RWPE2 (cell line): ENCODE measurements around the gene MYO1B.

Source experiments
- ATAC-seq: fragments of 200-7000 bp; cut with Tn5 transposase; 3 replicates; pipeline ENCODE4 v1.9.1; 2021; ENCODE audit warnings: low read depth
- DNase-seq: peaks from one replicate; pipeline ENCODE4 v3.0.0-alpha.2; 2020; ENCODE audit warnings: low spot score
- H3K27ac ChIP-seq: fragments of 450-650 bp; 2 replicates; pipeline ENCODE4 v1.5.1; 2017; ENCODE audit warnings: mild to moderate bottlenecking; ENCODE audit not compliant: poor library complexity, severe bottlenecking
- H3K27me3 ChIP-seq: fragments of 250-450 bp; sonication (Bioruptor Pico); 2 replicates; pipeline ENCODE4 v1.5.1; 2021; ENCODE audit warnings: mild to moderate bottlenecking, moderate library complexity; ENCODE audit not compliant: insufficient read depth, poor library complexity, severe bottlenecking
- H3K36me3 ChIP-seq: fragments of 250-450 bp; sonication (Bioruptor Pico); 2 replicates; pipeline ENCODE4 v1.5.1; 2020; ENCODE audit warnings: low read depth, mild to moderate bottlenecking, moderate library complexity
- H3K4me1 ChIP-seq: fragments of 250-450 bp; sonication (Bioruptor Pico); 2 replicates; pipeline ENCODE4 v1.5.1; 2021; ENCODE audit warnings: mild to moderate bottlenecking, moderate library complexity; ENCODE audit not compliant: insufficient read depth, poor library complexity, severe bottlenecking
- H3K4me3 ChIP-seq: fragments of 250-450 bp; sonication (Bioruptor Pico); 2 replicates; pipeline ENCODE4 v1.5.1; 2021; ENCODE audit warnings: mild to moderate bottlenecking, moderate library complexity; ENCODE audit not compliant: severe bottlenecking
- H3K9me3 ChIP-seq: fragments of 250-450 bp; sonication (Bioruptor Pico); 2 replicates; pipeline ENCODE4 v1.5.1; 2021; ENCODE audit warnings: mild to moderate bottlenecking, moderate library complexity; ENCODE audit not compliant: severe bottlenecking
- TF ChIP-seq, protein P1 (sequence below): fragments of 450-650 bp; IDR thresholded peaks from one replicate; pipeline ENCODE4 v1.5.1; 2017; ENCODE audit warnings: mild to moderate bottlenecking, moderate library complexity; ENCODE audit not compliant: poor library complexity, severe bottlenecking

MYO1B gene

DNA sequence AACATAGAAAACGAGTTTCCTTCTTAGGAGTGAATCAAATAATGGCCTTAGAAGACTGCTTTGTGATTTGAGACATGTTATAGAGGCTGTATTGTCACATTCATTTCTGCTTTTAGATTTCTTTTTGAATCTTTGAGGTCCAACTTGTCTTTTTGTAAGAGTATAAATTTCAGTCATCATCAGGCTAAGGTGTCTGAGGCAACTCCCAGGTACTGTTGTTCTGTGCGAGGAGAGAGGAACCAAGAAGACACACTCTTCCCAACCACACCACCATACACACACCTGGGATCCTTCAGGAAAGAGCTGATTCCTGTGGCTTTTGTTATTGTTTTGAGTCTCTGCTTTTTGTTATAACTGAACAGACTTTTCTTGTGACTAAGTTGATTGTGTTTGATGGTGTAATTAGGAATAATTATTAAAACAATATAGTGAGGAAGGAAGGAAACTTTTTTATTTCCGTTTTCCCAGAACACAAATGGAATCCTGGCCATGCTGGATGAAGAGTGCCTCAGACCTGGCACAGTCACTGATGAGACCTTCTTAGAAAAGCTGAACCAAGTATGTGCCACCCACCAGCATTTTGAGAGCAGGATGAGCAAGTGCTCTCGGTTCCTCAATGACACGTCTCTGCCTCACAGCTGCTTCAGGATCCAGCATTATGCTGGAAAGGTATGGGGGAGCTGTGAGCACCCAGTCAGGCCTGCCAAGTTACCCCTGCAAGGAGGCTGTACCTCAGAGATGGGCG lies 140.4 kb downstream of the MYO1B start:
- Histone ChIP-seq H3K4me3 (no peak overlapping the region), H3K27me3 (no peaks in the 10 kb centered on the region), H3K36me3 (peaks cover 98% of the 10 kb centered on the region), H3K27ac (peak overlapping the region; percentile 38), H3K4me1 (peaks cover 36% of the 10 kb centered on the region), H3K9me3 (no peaks in the 10 kb centered on the region)
- TF ChIP-seq, protein P1, sequence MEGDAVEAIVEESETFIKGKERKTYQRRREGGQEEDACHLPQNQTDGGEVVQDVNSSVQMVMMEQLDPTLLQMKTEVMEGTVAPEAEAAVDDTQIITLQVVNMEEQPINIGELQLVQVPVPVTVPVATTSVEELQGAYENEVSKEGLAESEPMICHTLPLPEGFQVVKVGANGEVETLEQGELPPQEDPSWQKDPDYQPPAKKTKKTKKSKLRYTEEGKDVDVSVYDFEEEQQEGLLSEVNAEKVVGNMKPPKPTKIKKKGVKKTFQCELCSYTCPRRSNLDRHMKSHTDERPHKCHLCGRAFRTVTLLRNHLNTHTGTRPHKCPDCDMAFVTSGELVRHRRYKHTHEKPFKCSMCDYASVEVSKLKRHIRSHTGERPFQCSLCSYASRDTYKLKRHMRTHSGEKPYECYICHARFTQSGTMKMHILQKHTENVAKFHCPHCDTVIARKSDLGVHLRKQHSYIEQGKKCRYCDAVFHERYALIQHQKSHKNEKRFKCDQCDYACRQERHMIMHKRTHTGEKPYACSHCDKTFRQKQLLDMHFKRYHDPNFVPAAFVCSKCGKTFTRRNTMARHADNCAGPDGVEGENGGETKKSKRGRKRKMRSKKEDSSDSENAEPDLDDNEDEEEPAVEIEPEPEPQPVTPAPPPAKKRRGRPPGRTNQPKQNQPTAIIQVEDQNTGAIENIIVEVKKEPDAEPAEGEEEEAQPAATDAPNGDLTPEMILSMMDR = no peak
- ATAC-seq = no peak
- no peak for DNase-seq

DNA sequence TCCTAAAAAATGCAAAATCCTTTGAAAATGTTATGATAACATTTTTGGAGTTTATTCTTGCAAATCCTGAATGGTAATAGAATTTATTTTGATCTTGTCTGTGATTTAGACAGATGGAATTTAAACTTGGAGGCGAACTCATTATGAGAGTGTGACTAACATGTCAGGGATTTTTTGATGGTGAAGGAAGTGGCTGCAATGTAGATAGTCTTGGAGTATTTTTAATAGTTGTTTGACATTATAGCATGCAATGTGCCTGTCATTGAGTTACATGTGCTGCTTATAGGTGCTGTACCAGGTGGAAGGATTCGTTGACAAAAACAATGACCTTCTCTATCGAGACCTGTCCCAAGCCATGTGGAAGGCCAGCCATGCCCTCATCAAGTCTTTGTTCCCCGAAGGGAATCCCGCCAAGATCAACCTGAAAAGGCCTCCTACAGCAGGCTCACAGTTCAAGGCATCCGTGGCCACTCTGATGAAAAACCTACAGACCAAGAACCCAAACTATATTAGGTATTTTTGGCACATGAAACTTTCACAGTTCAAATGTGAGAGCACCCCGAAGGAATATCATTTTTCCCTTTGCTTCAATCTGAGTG lies 141.8 kb downstream of the MYO1B start:
- peaks cover 98% of the 10 kb centered on the region for H3K36me3 ChIP-seq

DNA sequence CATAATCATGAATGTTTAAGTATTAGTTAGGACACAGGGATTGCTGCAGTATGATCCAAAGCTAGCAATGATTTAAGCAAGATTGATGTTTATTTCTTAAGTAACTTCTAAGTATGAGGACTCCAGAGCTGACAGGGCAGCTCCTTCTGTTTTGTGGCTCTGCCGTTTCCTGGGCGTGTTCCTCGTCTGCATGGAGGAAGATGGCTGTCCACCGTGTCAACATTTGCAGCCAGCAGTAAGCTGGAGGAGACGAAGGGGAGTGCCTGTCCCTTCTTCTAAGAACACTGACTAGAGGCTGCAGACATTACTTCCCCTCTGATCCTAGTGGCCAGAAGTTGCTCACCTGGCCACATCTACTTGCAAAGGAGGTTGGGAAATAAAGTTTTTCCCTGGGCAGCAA lies 144.1 kb downstream of the MYO1B start:
- no peaks in the 10 kb centered on the region for H3K27me3 ChIP-seq
- no peaks in the 10 kb centered on the region for H3K9me3 ChIP-seq
- H3K4me1 ChIP-seq = peaks cover 15% of the 10 kb centered on the region
- no peak overlapping the region for H3K27ac ChIP-seq
- TF ChIP-seq, protein P1 = no peak
- no peak overlapping the region for H3K4me3 ChIP-seq
- ATAC-seq (no peak), DNase-seq (no peak)
- H3K36me3 ChIP-seq = peaks cover 100% of the 10 kb centered on the region

More for the DNA sequence above, 141.8 kb downstream of the MYO1B start:
- TF ChIP-seq, protein P1 = no peak
- Histone ChIP-seq H3K9me3 (no peaks in the 10 kb centered on the region), H3K27me3 (no peaks in the 10 kb centered on the region), H3K27ac (peak overlapping the region; percentile 38), H3K4me3 (no peak overlapping the region), H3K4me1 (peaks cover 26% of the 10 kb centered on the region)
- DNase-seq = no peak
- ATAC-seq = peak; percentile 75

DNA sequence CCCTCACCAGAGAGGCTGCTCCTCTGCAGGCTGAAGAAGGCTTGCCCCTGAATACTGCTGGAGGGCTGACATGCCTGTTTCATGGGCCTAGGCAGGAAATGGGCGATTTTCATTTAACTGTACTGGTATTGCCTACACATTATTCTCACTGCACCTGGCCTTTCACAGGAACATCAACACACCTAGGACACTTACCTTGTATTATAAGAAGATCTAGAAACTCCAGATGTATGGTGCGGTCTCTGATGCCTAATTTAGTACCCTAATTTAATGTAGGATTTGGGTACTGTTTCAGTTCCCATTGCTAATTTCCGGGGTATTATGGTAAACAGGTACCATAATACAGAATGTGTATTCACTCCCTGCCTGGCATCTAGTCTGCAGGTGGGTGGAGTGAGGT lies 146.0 kb downstream of the MYO1B start:
- peaks cover 100% of the 10 kb centered on the region for H3K36me3 ChIP-seq
- ATAC-seq (no peak), DNase-seq (no peak)
- peaks cover 11% of the 10 kb centered on the region for H3K4me1 ChIP-seq
- H3K4me3 ChIP-seq = no peak overlapping the region
- no peak overlapping the region for H3K27ac ChIP-seq
- no peaks in the 10 kb centered on the region for H3K9me3 ChIP-seq
- no peaks in the 10 kb centered on the region for H3K27me3 ChIP-seq
- TF ChIP-seq, protein P1 = no peak

DNA sequence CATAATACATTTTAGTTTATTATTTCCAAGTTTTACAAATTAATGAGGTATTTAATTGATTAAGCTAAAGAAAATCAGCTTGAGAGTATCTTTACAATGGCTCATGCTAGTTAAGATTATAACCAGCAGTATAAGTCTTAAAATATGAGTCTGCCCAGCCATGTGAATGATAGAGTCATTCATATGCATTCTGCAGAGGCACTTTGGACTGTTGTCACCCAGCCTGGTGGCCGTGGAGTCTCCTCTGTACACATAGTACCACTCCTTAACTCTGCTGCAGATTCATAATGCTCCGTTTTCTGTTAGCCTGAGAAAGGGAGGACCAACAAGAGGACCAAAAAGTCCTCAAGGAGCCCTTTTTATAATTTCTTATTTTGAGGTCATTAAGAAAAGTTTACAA lies 148.8 kb downstream of the MYO1B start:
- H3K36me3 ChIP-seq = peaks cover 78% of the 10 kb centered on the region
- ATAC-seq (no peak), DNase-seq (no peak)
- no peaks in the 10 kb centered on the region for H3K27me3 ChIP-seq
- no peaks in the 10 kb centered on the region for H3K4me1 ChIP-seq
- TF ChIP-seq, protein P1 = no peak
- H3K27ac ChIP-seq = no peak overlapping the region
- no peak overlapping the region for H3K4me3 ChIP-seq
- H3K9me3 ChIP-seq = no peaks in the 10 kb centered on the region
